Esophagus squamous epithelium (tissue), 4 donors: Measurements from ENCODE around the gene LRRC17.
"Not testable (repeated sequence)": the region's sequence is repeated elsewhere in the genome, so short reads cannot be mapped to it uniquely, and the experiment has no call there.

ENCODE experiments used
- POLR2A ChIP-seq, 4 donors: fragments of 450-650 bp; IDR thresholded peaks; one replicate each; pipeline ENCODE4 v1.6.1; 2017; ENCODE audit warnings: antibody characterized with exemption in 4 of 4, mild to moderate bottlenecking in 4 of 4, moderate library complexity in 3 of 4
- TF ChIP-seq, protein P1 (sequence below), 6 experiments: fragments of 450-650 bp in 4 of 6; fragments of 200-600 bp in 2 of 6; sonication (generic) in 2 of 6; IDR thresholded peaks; one replicate each; pipeline ENCODE4 v1.5.1; 2016 to 2019; ENCODE audit warnings: antibody characterized with exemption in 6 of 6, mild to moderate bottlenecking in 4 of 6, moderate library complexity in 4 of 6

GRCh38 chr7:102902052-102902451 is 10.7 kb upstream of the LRRC17 start:
- TF ChIP-seq, protein P1, sequence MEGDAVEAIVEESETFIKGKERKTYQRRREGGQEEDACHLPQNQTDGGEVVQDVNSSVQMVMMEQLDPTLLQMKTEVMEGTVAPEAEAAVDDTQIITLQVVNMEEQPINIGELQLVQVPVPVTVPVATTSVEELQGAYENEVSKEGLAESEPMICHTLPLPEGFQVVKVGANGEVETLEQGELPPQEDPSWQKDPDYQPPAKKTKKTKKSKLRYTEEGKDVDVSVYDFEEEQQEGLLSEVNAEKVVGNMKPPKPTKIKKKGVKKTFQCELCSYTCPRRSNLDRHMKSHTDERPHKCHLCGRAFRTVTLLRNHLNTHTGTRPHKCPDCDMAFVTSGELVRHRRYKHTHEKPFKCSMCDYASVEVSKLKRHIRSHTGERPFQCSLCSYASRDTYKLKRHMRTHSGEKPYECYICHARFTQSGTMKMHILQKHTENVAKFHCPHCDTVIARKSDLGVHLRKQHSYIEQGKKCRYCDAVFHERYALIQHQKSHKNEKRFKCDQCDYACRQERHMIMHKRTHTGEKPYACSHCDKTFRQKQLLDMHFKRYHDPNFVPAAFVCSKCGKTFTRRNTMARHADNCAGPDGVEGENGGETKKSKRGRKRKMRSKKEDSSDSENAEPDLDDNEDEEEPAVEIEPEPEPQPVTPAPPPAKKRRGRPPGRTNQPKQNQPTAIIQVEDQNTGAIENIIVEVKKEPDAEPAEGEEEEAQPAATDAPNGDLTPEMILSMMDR (IDR thresholded peaks at IDR 0.05): not testable (repeated sequence)
- not testable (repeated sequence) for TF ChIP-seq POLR2A (IDR thresholded peaks at IDR 0.05)
